Tongue (tissue), 2 donors: ENCODE results near the gene FAM200C. TPM values are rescaled to one million over a fixed set of nuclear protein-coding genes. Genes with fewer than 3 reads are reported as not detected.

ENCODE experiments used
- DNase-seq: peaks from one replicate; pipeline ENCODE4 v3.0.0-alpha.2; 2015
- total RNA-seq: library from RNA; depleted of rRNA; stranded (reverse); fragments of >200 nt; gene quantifications from one replicate; pipeline ENCODE4 v1.2.3, GENCODE V29; 2014

Gene FAM200C
- total RNA-seq, 1 donor from 2014 or later = 17.0 TPM

DNA sequence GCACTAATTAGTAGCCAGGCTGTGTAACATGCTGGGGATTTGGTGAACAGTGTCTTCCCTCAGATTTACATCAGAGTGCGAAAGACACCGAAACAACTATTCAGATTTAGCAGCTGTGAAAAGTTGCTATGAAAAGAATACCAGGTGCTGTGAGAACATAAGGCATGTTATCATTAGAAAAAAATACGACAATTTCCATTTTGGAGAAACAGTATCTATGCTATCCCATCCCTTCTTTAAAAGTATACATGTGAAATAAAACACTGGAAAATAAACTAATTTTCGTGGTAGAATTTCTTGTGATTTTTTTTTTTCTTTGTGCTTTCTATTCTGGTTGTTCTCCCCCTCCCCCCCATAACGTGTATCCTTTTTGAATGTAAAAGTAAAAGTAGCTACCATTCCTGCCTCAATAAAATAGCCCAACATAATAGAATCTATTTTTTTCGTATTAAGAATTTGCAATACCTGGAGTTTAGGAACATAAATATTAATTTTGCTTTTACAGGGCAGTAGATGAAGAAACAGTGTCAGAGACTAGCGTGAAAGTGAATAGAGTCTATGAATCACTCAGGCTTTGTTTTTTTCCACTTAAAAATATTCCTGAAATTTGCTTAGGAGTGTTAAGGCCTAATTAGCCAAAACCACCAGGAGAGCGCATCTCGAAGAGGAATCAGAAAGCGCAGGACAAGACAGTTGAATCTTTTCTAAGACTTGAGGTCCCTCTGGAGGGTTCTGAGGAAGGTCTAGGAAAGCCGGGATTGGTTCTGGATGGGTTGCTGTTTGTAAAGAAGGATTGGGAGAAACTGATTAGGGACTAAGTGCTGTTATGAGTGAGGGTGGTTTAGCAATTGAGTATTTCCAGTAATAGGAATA, 19.8 kb upstream of the FAM200C start:
- peak; percentile 10 for DNase-seq

DNA sequence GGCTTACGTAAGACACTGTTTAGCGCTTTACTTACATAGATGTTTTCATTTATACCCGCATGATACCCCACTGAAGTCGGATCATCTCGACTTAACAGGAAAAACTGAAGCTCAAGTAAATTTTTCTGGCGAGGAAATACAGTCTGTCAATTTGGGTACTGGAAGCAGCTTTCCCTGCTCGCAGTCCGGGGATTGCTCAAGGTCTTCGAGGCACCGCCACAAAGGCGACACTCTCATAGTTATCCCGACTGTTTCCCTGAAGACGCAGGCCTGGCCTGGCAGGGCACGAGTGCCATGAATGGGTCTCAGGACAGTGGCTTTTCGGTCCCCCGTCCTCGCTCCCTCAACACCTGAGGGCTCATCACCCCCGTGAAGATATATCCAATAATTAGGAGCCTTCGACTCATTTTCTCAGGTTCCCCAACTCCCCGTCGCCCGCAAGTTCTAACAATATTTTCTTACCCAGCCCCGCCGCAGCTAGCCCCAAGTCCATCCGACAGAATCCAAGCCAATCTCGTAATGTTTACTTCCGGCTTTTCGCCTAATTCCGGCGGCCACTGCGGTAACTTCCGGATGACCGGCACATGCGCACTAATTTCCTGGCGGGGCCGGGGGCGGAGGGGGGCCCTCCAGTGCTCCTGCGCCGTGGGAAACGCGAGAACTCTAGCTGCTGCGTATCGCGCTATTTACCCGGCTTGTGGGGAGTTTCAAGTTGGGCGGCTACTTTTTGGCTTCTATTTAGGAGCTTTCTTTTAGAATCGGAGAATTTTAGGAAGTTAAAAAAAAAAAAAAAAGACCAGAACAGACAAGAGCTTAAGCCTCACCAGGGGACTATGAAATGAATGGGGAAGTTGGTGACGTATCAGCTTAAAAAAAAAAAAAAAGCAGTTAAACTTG, 19.0 kb upstream of the FAM200C start, which contains the start of gene SLU7:
Gene SLU7 (minus strand): TSS at position 521 of the 897 bp plus-strand sequence. CDS start 3,787 bp downstream, outside the sequence.
- DNase-seq = peak; percentile 98

DNA sequence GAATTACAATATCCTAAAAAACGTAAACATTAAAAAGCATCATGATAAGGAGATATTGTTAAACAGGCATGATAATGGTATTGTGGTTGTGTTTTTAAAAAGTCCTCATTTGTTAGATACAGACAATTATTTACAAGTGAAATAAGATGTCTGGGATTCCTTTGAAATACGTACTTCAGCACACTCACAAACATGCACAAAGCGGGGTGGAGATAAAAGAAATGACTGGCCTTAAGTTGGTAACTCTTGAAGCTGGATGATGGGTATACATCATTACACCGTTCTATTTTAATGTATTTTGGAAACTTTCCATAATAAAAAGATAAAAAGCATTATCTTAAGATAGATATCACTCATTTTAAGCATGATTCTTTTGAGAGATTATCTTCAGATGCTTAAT, 1.0 kb downstream of the FAM200C start:
- DNase-seq = peak; percentile 14

DNA sequence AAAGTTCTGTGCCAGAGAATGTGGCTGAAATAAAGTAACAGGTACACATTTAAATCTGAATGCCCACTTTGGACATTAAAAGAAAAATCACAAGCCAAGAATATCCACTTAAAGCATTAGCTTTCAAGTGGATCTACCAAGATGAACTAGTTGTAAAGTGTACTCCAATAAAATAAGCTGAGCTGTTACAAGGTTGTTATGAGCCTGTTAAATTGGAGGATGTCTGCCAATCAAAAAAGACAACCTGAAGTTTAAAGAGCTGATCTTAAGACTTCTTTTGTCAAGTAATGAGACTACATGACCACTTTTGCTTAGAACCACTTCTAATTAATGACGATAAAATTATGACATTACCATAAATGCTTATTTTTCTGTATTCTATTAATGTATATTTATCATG, 2.4 kb downstream of the FAM200C start:
- no peak for DNase-seq

DNA sequence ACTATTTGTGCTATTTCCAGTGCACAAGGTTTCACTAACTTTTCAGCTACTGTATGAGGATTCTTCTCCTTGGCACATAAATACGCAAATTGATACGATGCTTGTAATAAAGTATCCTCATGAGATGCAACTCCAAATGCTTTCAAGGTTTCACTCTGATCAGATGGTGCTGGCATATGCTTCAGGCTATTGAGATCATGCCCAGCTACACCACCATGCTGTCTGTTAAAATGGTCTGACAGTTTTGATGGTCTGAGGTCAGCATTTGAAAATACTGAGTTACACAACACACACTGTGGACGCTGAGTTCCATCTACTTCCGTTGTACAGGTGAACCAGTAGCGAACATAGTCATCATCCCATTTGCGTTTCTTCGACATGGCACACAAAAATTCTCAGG, 4.7 kb downstream of the FAM200C start:
- no peak for DNase-seq

DNA sequence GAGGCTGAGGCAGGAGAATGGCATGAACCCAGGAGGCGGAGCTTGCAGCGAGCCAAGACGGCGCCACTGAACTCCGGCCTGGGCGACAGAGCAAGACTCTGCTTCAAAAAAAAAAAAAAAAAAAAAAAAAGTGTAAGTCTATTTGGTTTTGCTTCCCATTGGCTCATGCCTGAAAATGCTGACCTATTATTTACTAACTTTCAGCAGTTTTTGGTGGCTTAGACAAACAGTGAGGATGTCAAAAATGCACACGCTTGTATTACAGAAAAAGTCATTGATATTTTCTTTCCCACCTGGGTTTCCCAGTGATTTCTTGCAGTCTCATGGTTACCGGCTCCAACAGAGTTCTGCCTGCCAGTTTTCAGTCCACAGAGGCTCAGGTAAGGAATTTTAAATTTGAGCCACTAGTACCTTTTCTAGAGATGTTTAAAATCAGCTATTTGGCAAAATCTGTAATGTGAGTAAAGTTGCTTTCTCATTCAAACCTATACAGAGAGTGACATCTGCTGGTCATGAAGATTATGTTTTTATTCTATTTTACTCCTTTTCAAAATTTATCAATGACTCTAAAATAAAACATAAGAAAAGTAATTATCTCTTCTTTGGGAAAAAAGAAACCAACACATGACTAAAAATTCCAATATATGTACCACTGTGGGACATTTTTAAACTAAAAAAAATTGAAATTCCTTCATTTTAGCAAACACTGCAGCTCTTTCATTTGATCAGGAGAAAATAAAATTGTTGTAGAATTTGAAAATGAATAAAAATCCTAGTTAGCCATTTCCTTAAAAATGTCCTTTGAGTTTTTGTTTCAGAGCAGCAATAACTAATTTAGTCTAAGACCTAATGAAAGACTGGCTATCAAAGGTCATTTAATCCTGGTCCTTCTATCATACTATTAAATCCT, 8.8 kb downstream of the FAM200C start:
- peak; percentile 65 for DNase-seq

DNA sequence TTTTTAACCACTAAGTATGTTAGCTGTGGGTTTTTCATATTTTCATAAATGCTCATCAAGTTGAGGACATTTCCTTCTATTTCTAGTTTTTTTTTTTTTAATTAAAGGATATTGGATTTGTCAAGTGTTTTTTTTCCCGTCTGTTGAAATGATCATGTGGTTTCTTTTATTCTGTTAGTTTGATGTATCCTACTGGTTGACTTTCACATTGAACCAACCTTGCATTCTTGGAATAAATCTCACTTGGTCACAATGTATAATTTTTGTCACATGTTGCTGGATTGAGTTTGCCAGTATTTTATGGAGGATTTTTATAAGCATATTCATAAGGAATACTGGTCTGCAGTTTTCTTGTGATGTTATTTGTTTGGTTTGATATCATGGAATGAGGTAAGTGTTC, 12.4 kb downstream of the FAM200C start:
- no peak for DNase-seq

DNA sequence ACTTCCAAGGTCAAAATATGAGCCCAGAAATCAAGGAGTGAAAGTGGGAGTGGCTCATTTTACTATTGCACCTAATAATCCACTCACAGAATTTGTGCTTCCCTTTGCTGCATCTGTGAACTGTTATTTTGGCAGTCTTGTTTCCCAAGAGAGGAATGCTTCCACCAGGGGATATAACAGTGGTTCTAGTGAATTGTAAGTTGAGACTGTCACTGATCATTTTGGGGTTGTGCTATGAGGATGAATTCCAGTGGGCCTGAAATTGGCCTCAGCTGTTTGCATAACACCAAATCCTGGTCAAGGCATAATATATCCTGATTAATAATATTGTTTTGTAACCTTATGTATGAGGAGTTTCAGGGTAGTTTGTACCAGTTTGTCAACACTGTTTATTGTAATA, 14.4 kb downstream of the FAM200C start:
- no peak for DNase-seq

DNA sequence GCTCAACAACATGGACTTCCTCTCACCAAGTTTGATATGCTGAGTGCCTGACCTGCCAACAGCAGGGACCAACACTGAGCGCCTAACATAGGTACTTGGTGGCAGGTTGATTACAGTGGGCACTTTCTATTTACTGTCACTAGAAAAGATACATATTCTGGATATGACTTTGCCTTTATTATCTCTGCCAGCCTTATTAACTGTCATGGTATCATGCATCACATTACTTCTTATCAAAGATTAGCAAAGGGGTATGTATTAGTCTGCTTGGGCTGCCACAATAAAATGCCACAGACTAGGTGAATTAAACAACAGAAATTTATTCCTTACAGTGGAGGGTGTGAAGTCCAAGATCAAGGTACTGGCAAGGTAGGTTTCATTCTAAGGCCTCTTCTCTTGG, 15.2 kb downstream of the FAM200C start:
- DNase-seq = no peak

DNA sequence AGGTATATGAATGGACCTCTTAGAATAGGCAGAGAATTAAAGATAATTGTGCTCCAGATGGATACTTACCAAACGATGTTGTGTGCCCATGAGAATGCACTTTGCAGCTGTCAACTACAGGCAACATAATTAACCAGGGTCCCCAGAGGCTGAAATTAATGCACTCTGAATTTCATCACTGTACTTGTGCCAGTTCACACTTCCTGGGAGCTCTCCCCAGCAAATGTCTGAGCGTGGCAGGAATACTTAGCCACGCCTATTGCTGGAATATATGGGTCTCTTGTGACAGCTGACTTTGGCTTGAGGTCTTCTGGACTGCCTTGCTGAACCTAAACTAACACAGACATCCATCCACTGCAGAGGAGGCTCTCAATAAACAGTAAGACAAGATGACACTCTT, 17.5 kb downstream of the FAM200C start:
- DNase-seq = peak; percentile 71

DNA sequence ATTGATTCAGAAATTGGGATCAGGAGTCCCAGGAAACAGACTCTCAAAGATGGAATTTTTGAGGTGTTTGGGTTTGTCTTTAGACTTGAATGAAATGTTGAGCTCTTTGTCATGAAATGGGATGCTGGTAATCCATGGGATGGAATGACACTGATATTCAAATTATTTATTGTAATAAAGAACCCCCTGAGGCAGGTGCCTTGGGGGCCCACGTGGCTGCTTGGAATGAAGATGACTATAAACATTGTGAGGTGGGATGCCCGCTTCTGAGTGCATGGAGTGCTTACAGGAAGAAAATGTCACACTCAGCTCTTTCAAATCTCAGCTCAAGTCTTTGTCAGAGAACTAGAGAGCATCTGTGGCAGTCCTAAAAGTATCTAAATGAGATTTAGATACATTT, 19.8 kb downstream of the FAM200C start:
- DNase-seq = no peak

DNA sequence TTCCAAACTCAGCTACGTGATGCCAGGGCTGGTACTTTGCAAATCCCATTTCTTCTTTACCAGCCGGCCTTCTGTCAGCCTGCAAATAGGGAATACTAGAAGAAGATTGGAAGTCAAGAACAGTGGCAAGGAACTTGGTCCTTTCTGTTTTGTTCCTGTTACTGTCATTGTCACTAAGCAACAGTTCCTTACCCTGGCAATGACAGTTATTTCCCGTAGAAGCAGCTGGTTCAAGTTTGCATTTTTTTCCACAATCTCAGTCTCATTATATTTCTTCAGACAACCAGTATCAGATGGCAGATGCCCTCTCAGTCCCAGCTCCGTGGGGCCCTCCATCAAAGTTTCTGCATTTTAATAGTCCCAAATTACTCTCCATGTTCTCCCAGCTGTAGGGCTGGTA, 20.3 kb downstream of the FAM200C start:
- peak; percentile 78 for DNase-seq

DNA sequence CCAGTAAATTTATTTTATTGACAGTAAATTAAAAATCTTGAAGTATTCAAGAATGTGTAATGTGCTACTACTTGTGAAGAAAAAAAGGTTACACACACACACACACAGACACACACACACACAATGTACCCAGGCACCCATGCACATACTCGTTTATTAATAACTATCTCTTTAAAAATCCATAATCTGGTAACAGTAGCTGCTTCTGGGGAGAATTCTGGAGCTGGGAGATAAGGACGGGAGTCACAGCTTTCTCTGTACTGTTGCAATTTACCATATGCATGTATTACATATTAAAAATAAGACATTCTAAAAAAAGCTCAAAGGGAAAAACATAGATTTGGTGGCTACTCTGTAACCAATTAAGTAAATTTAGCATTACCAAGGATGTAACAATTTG, 21.5 kb downstream of the FAM200C start:
- DNase-seq = no peak

DNA sequence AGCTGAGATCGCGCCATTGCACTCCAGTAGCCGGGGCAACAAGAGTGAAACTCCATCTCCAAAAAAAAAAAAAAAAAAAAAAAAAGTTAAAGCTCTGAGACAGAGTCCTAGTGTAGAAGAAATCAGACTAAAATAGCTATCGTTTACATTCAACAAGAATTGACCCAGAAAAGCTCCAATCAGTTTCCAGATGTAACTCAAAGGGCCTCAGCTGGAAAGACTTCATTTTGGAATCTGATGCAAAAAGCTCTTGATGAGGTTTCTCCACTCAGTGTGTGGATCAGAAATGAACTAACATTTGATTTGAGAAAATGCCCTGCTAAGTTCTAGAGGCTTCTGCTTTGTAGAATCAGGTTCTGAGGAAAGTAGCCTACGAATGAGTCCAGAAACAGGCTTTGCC, 22.2 kb downstream of the FAM200C start:
- no peak for DNase-seq

DNA sequence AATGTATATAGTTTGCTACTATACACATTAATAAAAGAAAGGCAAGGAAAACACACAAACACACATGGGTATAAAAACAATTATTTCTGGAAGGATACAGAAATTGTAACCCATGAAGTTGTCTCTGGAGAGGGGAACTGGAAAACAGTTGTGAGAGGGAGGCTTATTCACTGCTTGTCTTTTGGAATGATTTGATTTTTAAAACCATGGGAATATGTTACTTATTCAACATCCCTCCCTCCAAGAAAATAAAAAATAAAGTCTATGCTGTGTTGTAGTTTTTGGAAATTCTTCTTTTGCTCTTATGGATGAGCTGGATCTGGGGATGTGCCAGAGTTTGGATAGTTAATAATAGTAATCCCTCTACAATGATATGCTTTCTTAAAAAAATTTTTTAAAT, 23.4 kb downstream of the FAM200C start:
- DNase-seq = no peak

DNA sequence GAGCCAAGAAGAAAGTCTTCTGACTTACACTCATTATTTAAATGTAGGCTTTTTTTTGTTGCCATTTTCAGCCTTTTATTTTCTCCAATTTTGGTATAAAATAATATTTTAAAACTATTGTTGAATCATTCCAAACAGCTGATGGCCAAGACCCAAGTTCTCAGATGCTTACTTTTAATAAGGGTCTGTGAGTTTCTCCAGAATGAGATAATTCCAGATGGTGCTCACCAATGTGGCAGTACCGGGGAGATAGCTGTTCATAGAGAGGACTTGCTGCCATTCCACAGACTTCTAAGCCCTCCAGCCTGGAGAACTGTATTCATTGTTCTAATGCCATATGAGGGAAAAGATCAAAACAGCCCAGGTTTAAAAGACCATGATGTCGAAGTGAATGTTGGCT, 24.2 kb downstream of the FAM200C start:
- no peak for DNase-seq

DNA sequence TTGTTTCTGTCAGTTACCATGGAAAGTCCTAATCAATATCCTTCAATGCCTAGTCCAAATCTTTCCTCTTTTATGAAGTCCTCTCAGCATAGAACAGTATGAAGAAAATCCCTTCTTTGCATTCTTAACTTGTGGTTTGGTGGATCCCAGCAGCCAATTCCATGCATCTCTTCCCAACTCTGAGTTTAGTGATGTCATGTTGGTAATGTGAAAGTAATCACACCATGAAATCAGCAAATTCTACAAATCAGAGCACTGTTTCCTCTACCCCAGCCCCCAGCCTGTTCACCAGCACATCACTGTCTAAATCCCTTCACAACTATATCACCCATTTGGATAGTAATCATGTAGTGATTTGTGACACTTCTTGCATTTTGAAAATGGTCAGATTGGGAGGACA, 24.7 kb downstream of the FAM200C start:
- peak; percentile 62 for DNase-seq

DNA sequence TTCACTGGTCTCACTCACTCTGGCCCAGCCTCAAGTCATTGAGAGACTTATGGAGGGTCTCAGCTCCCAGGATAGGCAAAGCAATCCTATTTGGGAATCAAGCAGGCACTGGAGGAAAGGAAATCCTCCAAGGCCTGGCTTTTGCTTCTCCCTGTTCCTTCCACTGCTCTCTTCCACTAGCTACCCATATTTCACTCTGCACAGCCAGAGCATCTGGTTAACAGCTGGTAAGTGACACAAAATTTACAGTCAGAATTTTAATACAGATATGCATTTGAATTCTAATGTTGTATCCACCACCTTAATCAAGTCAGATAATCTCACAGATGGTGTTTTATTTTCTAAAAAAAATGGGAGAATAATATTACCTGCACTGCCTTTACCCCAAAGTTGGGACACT, 28.6 kb downstream of the FAM200C start:
- DNase-seq = peak; percentile 35

DNA sequence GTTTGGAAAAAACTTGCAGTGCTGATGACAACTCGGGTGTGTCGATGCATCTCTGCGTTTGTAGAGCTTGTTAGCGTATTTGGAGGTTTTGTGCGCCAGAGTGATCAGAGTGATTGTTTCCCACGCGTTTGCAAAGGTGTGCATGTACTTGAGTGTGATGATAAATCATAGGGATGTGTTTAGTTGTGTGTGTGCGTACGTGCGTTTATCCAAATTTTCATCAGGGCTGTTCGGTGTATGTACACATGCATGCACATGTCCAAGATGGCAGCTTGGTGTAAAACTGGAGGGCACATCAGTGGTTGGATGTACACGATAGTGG, 29.2 kb downstream of the FAM200C start:
- no peak for DNase-seq

DNA sequence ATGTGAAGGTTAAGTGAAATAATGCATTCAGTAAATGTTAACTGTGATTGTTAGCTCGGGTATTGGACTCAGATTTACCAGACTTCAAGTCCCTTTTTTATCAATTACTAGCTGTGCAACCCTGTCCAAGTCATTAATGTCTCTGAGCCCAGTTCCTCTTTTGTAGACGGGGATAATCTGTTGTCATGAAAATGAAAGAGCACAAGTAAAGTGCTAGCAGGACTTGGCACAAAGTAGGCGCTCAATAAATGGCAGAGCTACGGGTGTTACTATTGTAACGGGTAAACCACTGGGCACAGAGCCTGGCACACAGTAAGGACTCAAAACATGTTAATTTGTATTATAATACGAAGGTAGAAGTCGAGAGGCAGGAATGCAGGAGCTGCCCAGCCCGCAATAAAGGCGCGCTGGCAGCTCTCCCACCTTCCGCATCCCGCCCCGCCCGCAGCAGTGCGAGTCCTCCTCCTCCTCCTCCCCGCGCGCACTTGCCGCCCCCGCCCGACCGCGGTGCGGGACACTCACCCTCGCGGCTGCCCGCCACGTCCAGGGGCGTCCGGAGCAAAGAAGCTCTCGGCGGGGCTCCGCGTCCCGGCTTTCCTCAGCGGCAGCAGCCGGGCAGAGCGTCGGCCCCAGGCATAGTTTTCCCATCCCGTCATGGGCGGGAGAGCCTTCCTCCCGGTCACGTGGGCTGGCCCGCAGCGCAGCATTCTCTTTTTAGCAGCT, 29.7 kb downstream of the FAM200C start, which contains the start of gene C1QTNF2:
Gene C1QTNF2 (minus strand): TSS at position 637 of the 723 bp plus-strand sequence. CDS start 15,615 bp downstream, outside the sequence.
- DNase-seq = peak; percentile 93

DNA sequence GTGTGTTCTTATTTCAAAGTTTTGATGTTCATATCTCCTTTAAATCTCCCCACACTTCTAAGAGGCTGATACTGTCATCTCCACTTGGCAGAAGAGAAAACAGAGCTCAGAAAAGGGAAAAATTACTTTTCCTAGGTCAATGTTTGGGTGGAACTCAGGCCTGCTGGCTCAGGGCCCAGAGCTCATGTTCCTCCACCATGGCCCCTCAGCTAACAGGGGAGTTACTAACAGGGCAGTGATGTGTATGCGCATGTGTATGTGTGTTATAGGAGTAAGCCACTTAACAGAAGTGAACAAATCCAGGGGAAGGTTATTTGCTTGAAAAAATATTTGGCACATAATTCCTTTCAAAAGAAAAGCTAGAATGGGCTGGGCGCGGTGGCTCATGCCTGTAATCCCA, 32.0 kb downstream of the FAM200C start:
- peak; percentile 69 for DNase-seq
